ENCODE results near the gene BASP1.

- TF ChIP-seq CTCF (IDR thresholded peaks at IDR 0.05; ENCODE audit: insufficient read depth, low read length) (no peak), REST (IDR thresholded peaks at IDR 0.05; ENCODE audit: insufficient replicate concordance, low read depth) (no peak), SPI1 (IDR thresholded peaks at IDR 0.05; ENCODE audit: borderline replicate concordance, low read depth) (no peak), GABPA (IDR thresholded peaks at IDR 0.05; ENCODE audit: low read depth) (no peak)
These were observed 24.2 kb downstream of the BASP1 start for GRCh38 chr5:17241635-17242034.
